22Rv1 (cell line): ENCODE measurements around the gene KDELR1.

ENCODE experiments used
- ZFX ChIP-seq: fragments of 450-650 bp; IDR thresholded peaks from 2 replicates; pipeline ENCODE4 v1.6.1; 2017; ENCODE audit warnings: antibody characterized with exemption, borderline replicate concordance
- TF ChIP-seq, protein P1 (sequence below): fragments of 450-650 bp; IDR thresholded peaks from 2 replicates; pipeline ENCODE4 v1.5.1; 2017; ENCODE audit warnings: mild to moderate bottlenecking

DNA sequence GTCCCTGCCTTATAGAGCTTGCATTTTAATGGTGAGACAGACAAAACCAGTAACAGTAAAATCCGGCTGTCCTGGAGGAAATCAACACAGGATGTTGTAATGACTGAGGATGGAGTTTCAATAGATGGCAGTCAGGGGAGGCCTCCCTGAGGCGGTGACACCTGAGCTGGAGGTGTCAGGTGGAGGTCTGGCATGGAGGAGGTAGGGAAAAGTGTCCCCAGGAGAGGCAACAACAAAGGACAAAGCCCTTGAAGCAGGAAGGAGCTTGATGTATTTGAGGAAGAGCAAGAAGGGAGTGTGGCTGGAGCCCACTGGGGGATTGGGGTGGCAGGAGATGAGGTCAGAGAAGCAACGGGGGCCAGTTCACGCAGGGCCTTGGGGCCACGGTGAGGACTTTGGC is 9.9 kb upstream of the KDELR1 start:
- TF ChIP-seq, protein P1, sequence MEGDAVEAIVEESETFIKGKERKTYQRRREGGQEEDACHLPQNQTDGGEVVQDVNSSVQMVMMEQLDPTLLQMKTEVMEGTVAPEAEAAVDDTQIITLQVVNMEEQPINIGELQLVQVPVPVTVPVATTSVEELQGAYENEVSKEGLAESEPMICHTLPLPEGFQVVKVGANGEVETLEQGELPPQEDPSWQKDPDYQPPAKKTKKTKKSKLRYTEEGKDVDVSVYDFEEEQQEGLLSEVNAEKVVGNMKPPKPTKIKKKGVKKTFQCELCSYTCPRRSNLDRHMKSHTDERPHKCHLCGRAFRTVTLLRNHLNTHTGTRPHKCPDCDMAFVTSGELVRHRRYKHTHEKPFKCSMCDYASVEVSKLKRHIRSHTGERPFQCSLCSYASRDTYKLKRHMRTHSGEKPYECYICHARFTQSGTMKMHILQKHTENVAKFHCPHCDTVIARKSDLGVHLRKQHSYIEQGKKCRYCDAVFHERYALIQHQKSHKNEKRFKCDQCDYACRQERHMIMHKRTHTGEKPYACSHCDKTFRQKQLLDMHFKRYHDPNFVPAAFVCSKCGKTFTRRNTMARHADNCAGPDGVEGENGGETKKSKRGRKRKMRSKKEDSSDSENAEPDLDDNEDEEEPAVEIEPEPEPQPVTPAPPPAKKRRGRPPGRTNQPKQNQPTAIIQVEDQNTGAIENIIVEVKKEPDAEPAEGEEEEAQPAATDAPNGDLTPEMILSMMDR = no peak
- no peak for TF ChIP-seq ZFX
